HG03442 (cell line): ENCODE results near the gene APOL3.
"Not testable (repeated sequence)": the region's sequence is repeated elsewhere in the genome, so short reads cannot be mapped to it uniquely, and the experiment has no call there.

Experiments
- ATAC-seq: cut with Tn5 transposase; IDR thresholded peaks from one replicate; pipeline ENCODE4 v1.9.1; 2021; ENCODE audit warnings: mild to moderate bottlenecking, moderate library complexity; ENCODE audit not compliant: unreplicated experiment

The APOL3 gene

GRCh38 chr22:36162127-36163034 is 1.8 kb upstream of the APOL3 start:
- ATAC-seq, result no peak

DNA sequence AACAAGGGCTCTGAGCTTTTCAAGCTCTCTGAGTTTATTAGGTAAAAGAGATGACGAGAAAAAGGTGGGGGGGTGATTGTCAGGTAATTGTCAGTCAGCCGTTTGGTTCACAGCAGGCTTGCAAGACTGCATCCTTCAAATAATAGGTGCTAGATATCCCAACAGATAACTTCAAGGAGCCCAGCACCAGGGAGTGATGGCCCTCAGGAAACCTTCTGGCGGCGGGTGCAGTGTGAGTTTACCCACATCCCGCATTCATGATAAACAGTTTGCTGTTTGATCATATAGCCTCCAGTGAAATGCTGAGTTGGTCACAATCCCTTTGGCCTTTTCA is 1.2 kb upstream of the APOL3 start:
- ATAC-seq, result not testable (repeated sequence)

- ATAC-seq, result no peak
These were observed 3.8 kb downstream of the APOL3 start for GRCh38 chr22:36156515-36157419.

DNA sequence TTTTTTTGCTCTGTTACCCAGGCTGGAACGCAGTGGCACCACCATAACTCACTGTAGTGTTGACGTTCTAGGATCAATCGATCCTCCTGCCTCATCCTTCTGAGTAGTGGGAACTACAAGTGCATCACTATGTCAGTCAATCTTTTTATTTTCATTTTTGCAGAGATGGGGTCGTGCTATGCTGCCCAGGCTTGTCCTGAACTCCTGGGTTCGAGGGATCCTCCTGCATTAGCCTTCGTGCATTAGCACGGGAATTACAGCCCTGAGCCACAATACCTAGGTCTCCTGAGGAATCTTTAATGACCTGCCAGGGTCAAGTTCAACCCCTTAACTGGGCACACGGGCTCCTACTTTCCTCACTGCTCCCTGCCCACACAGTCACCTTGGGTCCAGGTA is 4.4 kb downstream of the APOL3 start:
- no peak for ATAC-seq

GRCh38 chr22:36155702-36156101 is 4.9 kb downstream of the APOL3 start:
- ATAC-seq, result no peak

DNA sequence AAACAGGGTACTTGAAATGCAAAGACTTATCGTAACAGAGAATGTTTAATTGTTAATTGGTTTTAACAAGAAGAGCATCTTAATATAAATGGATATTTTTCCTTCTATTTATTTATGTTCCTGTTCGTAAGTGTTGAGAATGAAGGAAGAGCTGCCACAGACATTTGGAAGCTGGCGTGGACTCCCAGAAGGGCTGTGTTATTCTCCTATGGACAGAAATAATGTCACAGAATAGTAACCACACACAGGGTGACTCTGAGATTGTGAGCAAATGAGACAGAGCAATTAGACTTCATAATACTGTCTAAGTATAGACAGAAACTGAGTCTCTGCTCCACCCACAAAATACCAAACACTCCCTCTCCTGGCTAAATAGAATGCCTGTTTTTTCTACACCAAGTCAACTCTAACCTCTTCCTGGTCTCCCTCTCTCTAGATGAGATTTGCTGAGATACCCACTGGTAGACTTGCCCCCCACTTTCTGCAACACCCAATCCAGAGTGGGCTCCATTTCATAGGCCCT is 6.1 kb downstream of the APOL3 start:
- no peak for ATAC-seq

DNA sequence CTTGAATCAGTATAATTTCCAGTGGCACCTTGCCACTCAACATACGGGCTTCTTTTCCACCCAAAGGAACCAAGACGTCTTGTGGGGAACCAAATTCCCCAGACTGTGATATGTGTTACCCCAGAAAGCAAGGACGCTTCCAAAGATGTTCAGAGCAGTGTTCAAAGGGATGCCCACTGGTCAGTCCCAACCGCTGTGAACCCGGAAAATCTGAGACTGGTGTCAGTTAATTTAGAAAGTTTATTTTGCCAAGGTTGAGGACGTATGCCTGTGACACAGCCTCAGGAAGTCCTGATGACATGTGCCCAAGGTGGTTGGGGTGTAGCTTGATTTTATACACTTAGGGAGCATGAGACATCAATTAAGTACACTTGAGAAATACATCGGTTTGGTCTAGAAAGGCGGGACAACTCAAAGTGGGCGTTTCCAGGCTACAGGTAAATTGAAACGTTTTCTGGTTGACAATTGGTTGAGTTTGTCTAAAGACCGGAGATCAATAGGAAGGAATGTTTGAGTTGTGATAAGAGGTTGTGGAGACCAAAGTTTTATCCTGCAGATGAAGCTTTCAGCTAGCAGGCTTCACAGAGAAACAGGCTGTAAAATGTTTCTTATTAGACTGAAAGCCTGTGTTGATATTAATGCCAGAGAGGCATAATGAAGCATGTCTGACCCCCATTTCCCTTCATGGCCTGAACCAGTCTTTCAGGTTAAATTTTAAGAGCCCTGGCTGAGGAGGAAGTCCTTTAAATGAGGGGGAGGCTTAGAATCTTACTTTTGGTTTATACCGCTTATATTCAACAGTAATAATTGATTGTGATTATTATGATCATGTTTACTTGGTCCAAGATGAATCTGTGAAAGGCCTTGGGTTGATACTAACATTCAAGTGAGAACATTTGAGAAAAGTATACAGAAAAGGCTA is 6.8 kb downstream of the APOL3 start:
- ATAC-seq, result no peak

- not testable (repeated sequence) for ATAC-seq
These were observed 7.7 kb downstream of the APOL3 start for GRCh38 chr22:36152821-36153220.

- ATAC-seq, result no peak
These were observed 8.5 kb downstream of the APOL3 start for GRCh38 chr22:36152088-36152487.

DNA sequence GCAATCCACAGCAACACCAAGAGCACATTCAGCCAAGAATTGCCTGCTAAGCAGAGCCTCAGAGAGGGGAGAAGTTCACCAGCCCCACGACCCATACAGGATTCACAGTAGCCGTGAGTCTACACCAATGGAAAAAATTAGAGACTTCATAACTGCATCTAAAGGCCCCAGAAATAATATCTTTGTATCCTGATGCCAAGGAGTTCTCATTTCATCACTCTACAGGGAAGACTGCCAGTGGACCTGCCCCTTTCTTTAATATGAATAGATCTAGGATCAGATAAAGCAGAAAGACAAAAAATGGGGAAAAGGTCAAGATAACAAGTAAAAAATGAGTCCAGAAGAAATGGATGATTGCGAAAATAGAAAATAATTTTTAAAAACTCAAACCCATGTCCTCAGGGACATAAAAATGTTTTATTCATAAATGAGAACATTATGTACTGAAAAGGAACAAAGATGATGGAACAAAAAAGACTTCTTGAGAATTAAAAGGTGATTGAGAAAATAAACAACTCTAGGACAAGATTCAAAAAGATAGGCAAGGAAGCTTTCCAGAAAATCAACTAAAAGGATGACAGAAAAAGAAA is 9.5 kb downstream of the APOL3 start:
- no peak for ATAC-seq

- ATAC-seq, result no peak
These were observed 11.1 kb downstream of the APOL3 start for GRCh38 chr22:36149441-36149840.

DNA sequence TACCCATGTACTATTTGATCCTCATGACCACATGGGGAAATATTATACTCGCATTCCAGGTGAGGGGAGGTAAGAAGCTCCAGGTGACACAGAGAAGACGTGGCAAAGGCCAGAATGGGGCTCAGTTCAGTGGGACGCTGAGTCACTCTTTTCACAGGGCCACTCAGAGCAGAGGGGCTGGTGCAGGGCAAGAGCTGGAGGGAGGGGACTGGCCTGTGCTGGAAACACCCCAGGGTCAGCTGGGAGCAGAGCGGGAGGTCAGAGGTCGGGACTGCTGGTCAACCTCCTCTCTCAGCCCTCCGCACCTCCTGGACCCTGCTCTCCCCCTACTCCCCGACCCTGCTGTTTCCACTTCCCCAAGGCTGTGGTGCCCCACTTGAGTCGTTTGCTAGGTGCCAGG is 12.1 kb downstream of the APOL3 start:
- no peak for ATAC-seq

- no peak for ATAC-seq
These were observed 13.3 kb downstream of the APOL3 start for GRCh38 chr22:36147196-36147791.

- no peak for ATAC-seq
These were observed 14.7 kb downstream of the APOL3 start for GRCh38 chr22:36145881-36146280.

- ATAC-seq, result no peak
These were observed 15.5 kb downstream of the APOL3 start for GRCh38 chr22:36144886-36145541.

DNA sequence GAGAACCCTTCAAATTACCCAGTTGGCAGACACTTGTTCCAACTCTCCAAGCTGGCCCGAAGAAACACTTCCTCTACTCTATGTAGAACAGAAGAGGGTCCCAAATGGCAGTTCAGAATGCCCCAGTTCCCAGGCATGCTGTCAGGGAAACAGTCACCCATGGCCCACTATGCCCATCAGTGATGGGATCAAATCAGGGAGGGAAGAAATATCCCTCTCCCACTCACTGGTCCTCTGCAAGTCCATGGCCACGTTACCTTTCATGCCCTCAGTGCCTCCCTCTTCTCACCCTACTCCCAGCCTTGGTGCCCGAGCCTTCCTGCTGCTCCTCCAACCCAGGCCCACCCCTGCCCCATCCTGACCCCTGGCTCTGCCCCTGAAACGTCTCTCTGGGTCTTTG is 16.6 kb downstream of the APOL3 start:
- ATAC-seq, result no peak

- ATAC-seq, result no peak
These were observed 17.3 kb downstream of the APOL3 start for GRCh38 chr22:36143066-36143815.

- no peak for ATAC-seq
These were observed 19.1 kb downstream of the APOL3 start for GRCh38 chr22:36141481-36141880.

- ATAC-seq, result not testable (repeated sequence)
These were observed 21.8 kb downstream of the APOL3 start for GRCh38 chr22:36138709-36139108.
